Fibroblast of upper back skin (primary cell): ENCODE data around the gene ADK.
A peak's percentile ranks its signal among the peaks of the same experiment; 100 is the strongest.

Source experiments
- DNase-seq: peaks from one replicate; pipeline ENCODE4 v3.0.0-alpha.2; 2013

Gene ADK

DNA sequence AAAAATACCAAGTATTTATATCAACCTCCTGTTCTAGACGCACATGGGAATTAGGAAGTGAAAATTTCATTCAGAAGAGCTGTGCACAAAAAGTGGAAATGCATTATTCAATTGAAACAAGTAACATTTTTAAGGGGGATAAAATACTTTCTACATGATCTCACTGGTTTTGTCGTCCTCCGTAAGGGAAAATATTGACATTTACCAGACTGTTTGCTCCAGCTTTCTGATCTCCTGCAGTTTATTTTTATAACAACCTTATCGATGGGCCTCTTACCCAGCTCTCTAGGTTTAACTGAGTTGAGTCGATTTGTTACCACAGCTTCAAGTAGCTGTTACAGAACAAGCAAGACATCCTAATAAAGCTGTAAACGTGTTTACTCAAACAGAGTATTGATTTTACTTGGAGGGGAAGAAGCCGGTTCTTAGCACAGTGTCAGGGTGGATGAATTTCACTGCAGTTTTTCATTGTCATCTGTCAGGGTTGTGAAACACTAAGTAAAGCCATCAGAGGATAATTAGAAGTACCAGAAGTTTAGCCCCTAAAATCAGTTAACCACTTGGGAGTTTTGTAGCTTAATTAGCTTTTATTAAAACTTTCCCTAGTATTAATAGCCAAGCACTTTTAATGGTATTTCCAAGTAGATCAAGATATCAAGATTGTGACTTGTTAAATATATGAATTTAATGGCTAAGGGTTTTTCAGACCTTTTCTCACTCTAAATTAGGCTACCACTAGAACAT, 532.8 kb downstream of the ADK start:
- DNase-seq: no peak

GRCh38 chr10:74684462-74684861, 533.4 kb downstream of the ADK start:
- no peak for DNase-seq

DNA sequence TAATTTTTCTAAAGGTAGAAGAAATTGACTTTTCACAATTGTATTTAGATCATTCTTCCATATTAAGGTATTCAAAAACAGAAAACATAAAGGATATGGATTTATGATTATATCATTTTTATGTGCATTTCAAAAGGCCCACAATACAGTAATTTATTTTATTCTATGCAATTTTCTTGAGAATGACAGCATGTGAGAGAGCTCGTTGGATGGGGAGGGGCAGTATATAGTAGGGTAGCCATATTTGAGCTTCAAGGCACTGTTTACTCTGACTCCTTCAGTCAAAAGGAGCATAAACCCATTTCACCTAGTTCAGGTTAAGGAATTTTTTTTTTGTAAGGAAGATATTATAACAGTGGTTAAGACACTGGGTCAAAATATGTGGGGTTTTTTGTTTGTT, 534.5 kb downstream of the ADK start:
- DNase-seq: no peak

- no peak for DNase-seq
Measured at GRCh38 chr10:74690393-74690792, 539.4 kb downstream of the ADK start.

DNA sequence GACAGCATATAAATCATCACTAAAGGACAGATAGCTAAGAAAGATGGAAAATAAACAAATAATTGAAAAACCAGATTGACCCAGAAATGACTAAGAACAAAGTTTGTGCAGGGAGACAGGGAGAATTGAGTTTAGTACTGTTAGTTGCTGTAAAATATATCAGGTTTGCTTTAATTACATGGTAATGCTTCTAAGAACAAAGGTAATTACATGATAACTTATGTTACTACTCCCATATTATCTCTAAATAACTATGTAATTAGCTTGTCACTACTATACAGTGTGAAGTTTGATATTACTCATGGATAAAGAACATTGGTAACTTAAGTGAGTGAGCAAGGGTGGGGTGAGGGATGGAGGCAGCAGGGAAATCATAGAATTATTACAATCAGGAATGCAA, 540.1 kb downstream of the ADK start:
- no peak for DNase-seq

- DNase-seq: peak; percentile 29
Measured at GRCh38 chr10:74704629-74705357, 553.8 kb downstream of the ADK start.

DNA sequence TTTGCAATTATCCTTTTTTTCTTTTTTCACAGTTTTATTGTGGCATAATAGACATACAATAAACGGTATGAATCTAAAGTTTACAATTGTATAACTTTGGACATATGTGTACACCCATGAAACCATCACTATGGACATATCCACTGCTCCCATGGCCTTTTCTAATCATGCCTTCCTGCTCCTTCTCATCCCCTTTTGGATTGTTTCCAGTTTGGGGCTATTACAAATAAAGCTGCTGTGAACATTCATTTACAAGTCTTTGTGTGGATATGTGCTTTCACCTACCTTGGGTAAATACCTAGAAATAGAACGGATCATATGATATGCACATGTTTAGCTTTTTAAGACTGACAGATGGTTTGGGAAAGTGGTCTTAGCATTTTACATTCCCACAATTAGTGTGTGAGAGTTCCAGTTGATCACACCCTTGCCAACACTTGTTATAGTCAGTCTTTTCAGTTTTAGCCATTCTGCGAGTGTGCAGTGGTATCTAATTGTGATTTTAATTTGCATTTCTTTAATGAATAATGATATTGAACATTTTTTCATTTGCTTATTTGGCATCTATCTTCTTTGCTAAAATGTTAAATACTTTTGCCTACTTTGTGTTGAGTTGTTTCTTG, 554.4 kb downstream of the ADK start:
- DNase-seq: no peak

DNA sequence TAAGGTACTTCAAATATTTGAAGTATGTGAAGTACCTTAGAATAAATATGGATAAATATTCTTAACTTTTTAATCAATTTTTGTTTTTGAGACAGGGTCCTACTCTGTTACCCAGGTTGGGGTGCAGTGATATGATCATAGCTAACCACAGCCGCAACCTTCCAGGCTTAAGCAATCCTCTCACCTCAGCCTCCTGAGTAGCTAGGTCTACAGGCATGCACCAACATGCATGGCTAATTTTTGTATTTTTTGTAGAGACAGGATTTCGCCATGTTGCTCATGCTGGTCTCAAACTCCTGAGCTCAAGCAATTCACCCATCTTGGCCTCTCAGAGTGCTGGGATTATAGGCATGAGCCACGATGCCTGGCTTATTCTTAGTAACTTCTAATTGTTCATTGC, 555.9 kb downstream of the ADK start:
- no peak for DNase-seq

- no peak for DNase-seq
Measured at GRCh38 chr10:74708246-74708645, 557.2 kb downstream of the ADK start.

DNA sequence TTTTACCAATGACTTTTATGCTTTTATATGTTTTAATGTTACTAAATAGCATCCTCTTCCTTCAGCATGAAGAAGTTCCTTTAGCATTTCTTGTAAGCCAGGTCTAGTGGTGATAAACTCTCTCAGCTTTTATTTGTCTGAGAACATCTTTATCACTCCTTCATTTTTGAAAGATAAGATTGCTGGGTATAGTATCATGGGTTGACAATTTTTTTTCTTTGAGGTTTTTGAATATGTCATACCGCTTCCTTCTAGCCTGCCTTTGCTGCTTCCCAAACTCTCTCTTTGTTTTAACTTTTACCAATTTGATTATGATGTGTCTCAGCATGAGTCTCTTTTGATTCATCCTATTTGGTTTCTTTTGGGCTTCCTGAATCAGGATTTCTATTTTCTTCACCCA, 567.2 kb downstream of the ADK start:
- no peak for DNase-seq

DNA sequence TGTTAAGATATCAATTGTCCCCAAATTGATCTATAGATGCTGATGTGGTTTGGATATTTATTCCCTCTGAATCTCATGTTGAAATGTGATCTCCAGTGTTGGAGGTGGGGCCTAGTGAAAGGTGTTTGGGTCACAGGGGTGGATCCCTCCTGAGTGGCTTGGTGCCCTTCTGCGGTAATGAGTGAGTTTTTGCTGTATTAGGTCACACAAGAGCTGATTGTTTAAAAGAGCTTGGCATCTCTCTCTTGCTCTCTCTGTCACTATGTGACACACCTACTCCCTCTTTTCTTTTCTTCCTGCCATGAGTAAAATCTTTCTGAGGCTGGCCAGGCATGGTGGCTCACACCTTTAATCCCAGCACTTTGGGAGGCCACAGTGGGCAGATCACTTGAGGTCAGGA, 577.2 kb downstream of the ADK start:
- DNase-seq: no peak

DNA sequence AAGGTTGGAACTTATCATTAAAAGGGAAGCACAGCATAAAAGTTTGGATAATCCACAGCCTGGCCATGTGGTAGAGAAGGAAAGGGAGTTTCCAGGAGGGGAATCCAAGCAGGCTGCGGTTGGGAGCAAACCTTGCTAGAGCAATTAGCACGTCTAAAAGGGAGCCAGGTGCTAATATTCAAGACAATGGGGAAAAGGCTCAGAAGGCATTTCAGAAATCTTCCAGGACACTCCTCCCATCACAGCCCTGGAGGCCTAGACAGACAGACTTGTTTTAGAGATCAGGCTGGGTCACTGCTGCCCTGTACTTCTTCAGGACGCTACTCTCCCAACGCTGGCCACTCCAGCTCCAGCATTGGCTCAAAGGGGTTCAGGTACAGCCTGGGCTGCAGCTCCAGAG, 579.2 kb downstream of the ADK start:
- no peak for DNase-seq

DNA sequence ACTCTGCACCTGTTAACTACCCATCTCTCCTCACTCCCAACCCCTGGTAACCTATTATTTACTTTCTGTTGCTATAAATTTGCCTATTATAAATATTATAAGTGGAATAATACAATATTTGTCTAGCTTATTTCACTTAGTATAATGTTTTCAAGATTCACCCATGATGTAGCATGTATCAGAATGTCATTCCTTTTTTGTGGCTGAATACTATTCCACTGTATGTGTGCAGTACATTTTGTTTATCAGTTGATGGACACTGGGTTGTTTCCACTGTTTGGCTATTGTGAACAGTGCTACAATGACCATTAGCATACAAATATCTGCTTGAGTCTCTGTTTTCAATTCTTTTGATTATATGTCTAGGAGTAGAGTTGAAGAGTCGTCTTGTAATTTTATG, 582.6 kb downstream of the ADK start:
- no peak for DNase-seq

- no peak for DNase-seq
Measured at GRCh38 chr10:74736029-74736428, 585.0 kb downstream of the ADK start.

GRCh38 chr10:74738052-74738451, 587.0 kb downstream of the ADK start:
- no peak for DNase-seq

DNA sequence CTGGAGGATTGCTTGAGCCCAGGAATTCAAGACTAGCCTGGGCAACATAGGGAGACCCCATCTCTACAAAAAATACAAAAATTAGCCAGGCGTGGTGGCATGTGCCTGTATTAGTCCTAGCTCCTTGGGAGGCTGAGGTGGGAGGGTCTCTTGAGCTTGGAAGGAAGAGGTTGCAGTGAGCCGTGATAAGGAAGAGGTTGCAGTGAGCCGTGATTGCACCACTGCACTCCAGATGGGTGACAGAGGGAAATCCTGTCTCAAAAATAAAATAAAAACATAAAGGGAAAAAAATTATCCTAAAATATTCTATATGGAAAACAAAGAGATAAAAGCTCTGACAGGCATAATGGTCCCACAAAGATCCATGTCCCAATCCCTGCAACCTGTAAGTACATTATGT, 587.5 kb downstream of the ADK start:
- no peak for DNase-seq

GRCh38 chr10:74738985-74739567, 588.1 kb downstream of the ADK start:
- no peak for DNase-seq

DNA sequence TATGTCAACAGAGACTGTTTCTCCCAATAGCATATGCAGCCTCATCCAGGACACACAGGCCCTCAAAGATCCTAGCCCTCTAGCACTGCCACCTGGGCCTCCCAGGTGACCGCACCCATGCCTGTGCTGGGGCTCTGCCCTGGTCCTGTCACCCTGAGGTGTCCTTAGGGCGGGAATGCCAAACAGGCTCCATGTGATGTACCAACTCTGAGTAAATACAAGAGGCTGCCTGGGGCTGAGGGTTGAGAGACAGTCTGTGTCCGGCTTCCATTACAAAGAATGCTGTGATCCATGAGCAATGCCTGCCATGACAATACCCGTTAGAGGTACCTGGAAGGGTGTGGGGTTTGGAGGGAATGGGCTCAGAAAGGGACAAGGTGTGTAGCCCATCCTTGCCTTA, 592.4 kb downstream of the ADK start:
- no peak for DNase-seq

- DNase-seq: no peak
Measured at GRCh38 chr10:74745449-74745848, 594.4 kb downstream of the ADK start.

GRCh38 chr10:74746813-74747212, 595.8 kb downstream of the ADK start:
- no peak for DNase-seq

GRCh38 chr10:74748468-74749031, 597.5 kb downstream of the ADK start:
- DNase-seq: no peak

DNA sequence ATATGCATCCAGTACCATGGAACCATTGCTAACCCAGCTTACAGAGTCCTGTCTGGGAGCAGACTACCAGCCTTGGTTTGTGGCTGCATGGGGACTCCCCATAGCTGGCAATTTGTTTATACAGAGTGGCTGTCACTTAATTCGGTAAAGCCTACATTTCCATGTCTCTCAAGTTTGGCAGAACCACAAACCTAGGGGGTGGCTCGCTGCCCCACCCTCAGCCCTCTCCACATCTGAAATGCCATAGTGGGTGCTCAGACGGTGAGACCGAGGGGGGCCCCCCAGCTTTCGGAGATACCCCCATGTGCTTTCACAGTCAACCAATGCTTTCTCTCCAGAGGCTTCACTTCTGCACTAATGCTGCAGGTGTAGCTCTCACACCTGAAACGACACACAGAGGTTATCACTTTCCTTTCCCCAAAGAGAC, 599.8 kb downstream of the ADK start:
- no peak for DNase-seq

DNA sequence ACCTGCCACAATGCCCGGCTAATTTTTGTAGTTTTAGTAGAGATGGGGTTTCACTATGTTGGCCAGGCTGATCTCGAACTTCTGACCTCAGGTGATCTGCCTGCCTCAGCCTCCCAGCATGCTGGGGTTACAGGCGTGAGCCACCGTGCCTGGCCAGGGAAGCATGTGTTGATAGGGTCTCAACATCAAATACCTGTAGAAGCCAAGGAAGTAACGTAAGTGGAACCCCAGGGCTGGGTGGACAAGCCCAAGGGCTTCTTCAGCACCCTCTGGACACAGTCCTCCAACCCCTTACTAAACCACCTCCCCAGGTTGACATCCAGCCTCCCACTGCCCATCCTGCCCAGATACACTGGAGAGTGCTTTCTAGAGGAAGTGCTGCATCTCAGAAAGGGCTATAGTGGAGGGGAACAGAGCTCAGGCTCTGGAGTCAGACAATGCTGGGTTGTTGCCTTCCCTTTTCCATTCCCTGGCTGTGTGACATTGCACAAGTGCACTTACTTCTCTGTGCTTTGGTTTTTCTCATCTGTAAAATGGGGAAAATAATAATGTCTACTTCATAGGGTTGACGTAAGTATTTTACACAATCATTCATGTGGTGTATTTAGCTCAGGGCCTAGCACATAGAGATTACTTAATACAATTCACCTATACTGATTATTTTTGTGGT, 601.5 kb downstream of the ADK start:
- no peak for DNase-seq
